H1 (cell line): Measurements from ENCODE around the gene CHCHD6.

Source experiments
- CTCF ChIP-seq, 3 experiments: IDR thresholded peaks; 1 replicate in 2 of 3; 2 replicates in 1 of 3; pipeline versions ENCODE4 v1.5.1 to v1.6.1; 2011; ENCODE audit warnings: low read length in 3 of 3, mild to moderate bottlenecking in 3 of 3, inconsistent platforms in 2 of 3, low read depth in 1 of 3, moderate library complexity in 1 of 3; ENCODE audit not compliant: insufficient read depth in 1 of 3; ENCODE audit errors: control extremely low read depth in 1 of 3
- EZH2 ChIP-seq: fragments of 200-600 bp; sonication (generic); IDR thresholded peaks from 2 replicates; pipeline ENCODE4 v1.7.1; 2012; ENCODE audit warnings: low read depth, mild to moderate bottlenecking, moderate library complexity, low read length, inconsistent platforms; ENCODE audit not compliant: severe bottlenecking

GRCh38 chr3:126704494-126705214 lies 614 bp downstream of the CHCHD6 start:
- TF ChIP-seq CTCF (IDR thresholded peaks at IDR 0.05; ENCODE audit: control extremely low read depth in 1 of 3, insufficient read depth in 1 of 3, low read depth in 1 of 3, low read length in 3 of 3) (no peak), EZH2 (no peak)
